ENCODE results near the gene RCSD1. TPM values are rescaled to one million over a fixed set of nuclear protein-coding genes. Genes with fewer than 3 reads are reported as not detected.
"Not testable (repeated sequence)": the region's sequence is repeated elsewhere in the genome, so short reads cannot be mapped to it uniquely, and the experiment has no call there.

RCSD1 gene
- total RNA-seq, 1 donor from 2014 or later: 121 TPM

DNA sequence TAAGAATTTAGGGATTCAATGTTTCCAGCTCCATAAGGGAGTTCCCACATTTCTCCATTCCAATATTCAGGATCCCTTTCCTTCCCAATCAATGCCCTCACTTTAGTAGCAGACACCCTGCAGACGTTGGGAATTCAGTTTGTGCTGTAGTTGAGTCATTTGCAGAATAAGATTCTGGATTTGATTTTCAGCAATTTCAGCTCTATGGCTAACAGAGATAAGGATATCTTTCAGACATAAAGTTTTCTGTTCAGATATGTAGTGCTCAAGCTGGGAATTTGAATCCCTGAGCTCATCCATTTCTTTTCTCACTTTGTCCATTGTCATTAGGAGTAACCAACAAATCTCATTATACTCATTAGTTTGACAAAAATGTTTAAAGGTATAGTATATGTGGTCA, 104.8 kb downstream of the RCSD1 start:
- no peak for DNase-seq (ENCODE audit: low read depth)

- DNase-seq (ENCODE audit: low read depth): no peak
Observed at GRCh38 chr1:167737169-167737568, 107.1 kb downstream of the RCSD1 start.

DNA sequence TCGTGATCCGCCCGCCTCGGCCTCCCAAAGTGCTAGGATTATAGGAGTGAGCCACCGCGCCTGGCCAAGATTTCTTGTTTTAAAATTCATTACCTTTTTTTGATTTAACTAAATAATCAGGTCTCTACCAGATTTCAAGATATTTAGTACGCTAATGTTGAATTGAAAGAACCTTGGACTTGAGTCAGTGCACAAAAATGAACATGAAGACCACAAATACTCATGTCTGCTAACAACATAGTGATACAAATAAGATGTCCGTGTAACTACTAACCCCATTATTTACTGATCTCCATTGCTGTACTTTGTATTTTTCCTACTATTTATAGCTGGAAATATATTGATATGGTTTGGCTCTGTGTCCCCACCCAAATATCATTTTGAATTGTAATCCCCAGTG, 108.1 kb downstream of the RCSD1 start:
- DNase-seq (ENCODE audit: low read depth): no peak

- no peak for DNase-seq (ENCODE audit: low read depth)
Observed at GRCh38 chr1:167739752-167740151, 109.7 kb downstream of the RCSD1 start.

GRCh38 chr1:167741103-167741502, 111.1 kb downstream of the RCSD1 start:
- DNase-seq (ENCODE audit: low read depth): not testable (repeated sequence)

DNA sequence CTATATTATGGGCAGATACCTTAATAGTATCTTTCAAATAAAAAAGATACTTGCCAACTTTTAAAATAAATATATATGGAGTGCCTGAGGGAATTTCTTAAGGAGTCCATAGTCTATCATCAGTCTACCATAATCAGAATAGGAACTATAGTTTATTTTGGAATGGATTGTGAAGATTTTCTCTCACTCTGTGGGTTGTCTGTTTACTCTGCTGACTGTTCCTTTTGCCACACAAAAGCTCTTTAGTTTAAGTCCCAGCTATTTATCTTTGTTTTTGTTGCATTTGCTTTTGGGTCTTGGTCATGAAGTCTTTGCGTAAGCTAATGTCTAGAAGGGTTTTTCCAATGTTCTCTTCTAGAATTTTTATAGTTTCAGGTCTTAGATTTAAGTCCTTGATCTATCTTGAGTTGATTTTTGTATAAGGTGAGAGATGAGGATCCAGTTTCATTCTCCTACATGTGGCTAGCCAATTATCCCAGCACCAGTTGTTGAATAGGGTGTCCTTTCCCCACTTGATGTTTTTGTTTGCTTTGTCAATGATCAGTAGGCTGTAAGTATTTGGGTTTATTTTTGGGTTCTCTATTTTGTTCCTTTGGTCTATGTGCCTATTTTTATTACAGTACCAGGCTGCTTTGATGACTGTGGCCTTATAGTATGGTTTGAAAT, 112.5 kb downstream of the RCSD1 start:
- DNase-seq (ENCODE audit: low read depth): not testable (repeated sequence)

GRCh38 chr1:167744901-167745300, 114.9 kb downstream of the RCSD1 start:
- no peak for DNase-seq (ENCODE audit: low read depth)

DNA sequence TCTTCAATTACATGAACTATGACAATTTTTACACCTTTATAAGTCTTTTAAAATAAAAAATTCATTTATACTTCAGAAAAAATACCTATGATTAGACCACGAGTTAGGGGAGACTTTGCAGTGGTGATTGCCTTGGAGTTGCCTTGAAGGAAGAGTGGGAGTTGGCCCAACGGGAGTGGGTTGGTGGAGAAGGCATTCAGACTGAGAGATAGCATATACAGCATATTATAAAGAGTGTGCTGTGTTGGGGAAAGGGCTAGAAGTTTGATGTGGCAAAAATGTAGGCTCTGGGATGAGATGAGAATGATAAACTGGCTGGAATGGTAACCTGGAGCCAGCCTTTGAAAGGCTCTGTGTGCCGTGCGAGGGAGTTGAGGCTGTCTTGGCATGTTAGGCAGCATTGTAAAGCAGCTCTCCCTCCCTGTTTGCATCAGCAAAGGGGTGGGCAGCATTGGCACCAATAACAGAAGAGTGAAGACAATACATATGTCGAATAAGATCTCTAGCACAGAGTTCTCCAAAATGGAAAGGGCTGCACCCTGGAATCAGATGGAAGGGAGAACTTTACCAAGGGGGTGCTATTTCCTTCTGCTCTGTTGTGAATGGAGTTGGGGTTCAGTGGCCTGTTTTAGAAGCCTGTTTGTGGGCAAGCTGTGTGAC, 116.1 kb downstream of the RCSD1 start:
- no peak for DNase-seq (ENCODE audit: low read depth)

DNA sequence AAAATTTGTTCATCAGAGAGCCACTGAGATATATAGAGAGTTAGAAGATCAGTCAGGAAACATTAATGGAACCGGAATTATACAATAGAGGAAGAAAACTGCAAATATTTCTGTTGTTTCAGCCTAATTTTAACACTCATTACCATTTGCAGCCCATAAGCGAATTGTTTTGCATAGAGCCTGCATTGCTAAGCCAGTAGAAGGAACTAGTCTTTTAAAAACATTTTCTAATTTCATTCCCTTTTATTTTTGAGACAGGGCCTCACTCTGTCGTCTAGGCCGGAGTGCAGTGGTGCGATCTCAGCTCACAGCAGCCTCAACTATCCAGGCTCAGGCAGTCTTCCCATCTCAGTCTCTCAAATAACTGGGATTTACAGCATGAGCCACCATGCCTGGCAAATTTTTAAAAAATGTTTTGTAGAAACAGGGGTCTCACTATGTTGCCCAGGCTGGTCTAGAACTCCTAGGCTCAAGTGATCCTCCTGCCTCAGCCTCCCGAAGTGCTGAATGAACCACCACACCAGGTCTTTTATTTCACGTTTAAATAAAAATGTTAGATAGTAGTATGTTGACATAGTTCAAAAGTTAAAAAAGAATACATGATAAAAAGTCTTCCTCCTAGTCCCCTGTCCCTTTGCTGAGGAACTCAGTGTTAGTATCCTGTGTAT, 117.1 kb downstream of the RCSD1 start:
- DNase-seq (ENCODE audit: low read depth): no peak

GRCh38 chr1:167747988-167748387, 118.0 kb downstream of the RCSD1 start:
- no peak for DNase-seq (ENCODE audit: low read depth)

GRCh38 chr1:167748906-167749305, 118.9 kb downstream of the RCSD1 start:
- no peak for DNase-seq (ENCODE audit: low read depth)

- no peak for DNase-seq (ENCODE audit: low read depth)
Observed at GRCh38 chr1:167749741-167750140, 119.7 kb downstream of the RCSD1 start.

- no peak for DNase-seq (ENCODE audit: low read depth)
Observed at GRCh38 chr1:167750641-167751040, 120.6 kb downstream of the RCSD1 start.

DNA sequence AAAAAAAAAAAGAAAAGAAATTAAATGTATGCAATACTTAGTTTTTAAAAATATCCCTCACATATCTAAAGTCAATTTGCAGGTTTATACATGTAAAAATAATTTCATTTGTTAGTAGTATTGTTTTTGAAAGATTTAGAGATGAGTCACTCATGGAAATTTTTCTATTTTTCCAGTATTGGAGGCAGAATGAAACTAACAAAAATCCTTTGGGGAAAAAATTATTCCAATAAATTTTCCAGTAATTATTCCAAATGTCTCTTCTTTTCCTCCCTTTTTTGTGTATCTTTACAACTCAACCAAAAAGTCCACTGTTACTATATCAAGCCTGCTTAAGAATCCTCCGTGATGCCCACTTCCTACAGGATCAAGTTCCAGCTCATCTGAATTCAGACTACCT, 121.6 kb downstream of the RCSD1 start:
- no peak for DNase-seq (ENCODE audit: low read depth)

- DNase-seq (ENCODE audit: low read depth): no peak
Observed at GRCh38 chr1:167752219-167752985, 122.4 kb downstream of the RCSD1 start.

DNA sequence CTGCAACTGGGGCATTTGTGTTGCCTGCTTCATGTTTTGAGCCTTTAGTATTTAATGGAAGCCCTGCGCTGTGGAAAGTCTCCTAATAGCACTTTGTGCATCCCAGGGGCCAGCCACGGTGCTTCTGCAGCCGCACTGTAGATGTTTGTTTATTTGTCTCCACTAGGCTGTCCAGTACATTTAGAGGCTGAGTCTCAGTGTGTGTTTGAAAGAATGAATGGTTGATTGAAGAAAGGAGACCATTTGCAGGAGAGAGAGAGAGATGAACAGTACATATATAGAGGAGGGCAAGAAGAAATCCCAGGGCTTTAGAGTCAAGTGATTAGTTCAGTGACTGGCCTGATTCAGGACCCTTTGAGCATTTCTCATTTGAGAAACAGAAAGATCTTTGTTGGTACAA, 125.6 kb downstream of the RCSD1 start:
- no peak for DNase-seq (ENCODE audit: low read depth)

Other genes starting within 250 kb of the RCSD1 start
- gene CD247, start 111.7 kb upstream of the RCSD1 start, total RNA-seq: 0.21 TPM in 1 of 2 replicates, not detected in the other
- gene CREG1, start 76.5 kb upstream of the RCSD1 start, total RNA-seq: 201 and 310 TPM in 2 replicates
- gene MPZL1, start 91.8 kb downstream of the RCSD1 start, total RNA-seq: 38.6 and 39.3 TPM in 2 replicates

Data from myocyte (in vitro differentiated cells).